GM10248 (cell line): ENCODE data around the gene NDUFB5.

ENCODE experiments used
- CTCF ChIA-PET: fragments of 300-600 bp; sonication (Branson Sonifier 250); formaldehyde crosslinking; extraction: SDS; loops from one replicate; lab custom pipeline; 2021; ENCODE audit warnings: antibody characterized with exemption; lab: Yijun Ruan, JAX
- POLR2A ChIA-PET: fragments of 350-650 bp; sonication (Branson Sonifier 250); formaldehyde crosslinking; extraction: SDS; loops from one replicate; lab custom pipeline; 2020; ENCODE audit warnings: antibody characterized with exemption; lab: Yijun Ruan, JAX
- DNase-seq: peaks from one replicate; pipeline ENCODE4 v3.0.0; 2012; ENCODE audit errors: extremely low spot score
- CTCF ChIP-seq: IDR thresholded peaks from 2 replicates; pipeline ENCODE4 v1.5.1; 2012; ENCODE audit warnings: mild to moderate bottlenecking, low read depth; ENCODE audit errors: extremely low read depth, missing control alignments, control extremely low read depth

NDUFB5 gene

GRCh38 chr3:179651687-179652446 lies 47.3 kb downstream of the NDUFB5 start:
- DNase-seq: no peak
- ChIA-PET POLR2A (no interaction called here), CTCF (interaction anchor here (1.4 to 2.9 kb wide), 2 partner anchors 9 to 10 kb away, joined by 4 to 24 read pairs; no protein-coding TSS in a partner anchor)
- no peak for TF ChIP-seq CTCF

DNA sequence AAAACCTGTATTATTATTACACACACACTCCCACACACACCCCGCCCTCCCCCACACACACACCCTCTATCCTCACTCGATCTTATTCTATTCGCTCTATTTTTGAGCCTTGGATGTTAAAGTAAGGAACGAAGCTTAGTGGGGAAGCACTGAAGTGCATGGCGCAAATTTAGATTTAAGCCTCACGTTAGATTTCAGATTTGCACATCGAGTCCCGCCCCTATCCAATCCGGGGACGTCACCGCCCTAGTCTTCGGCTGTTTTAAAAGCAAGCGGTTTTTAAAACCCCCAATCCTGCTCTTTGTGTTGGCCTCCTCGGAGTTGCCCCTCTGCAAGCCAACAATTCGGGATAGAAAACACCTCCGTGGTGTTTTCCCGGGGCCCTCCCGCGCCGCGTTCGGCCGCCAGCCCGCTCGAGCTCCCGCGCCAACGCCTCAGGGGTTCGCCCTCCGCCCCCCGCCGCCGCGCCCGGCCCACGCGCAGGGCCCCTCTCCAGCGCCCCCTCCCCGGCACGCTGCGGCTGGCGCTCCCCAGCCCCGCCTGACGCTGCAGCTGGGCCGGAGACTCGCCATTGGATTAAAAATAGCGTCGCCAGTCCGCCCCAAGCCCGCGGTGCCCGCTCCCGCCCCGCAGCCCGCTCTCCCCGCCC lies 48.0 kb downstream of the NDUFB5 start, which contains the start of gene USP13:
USP13 (plus strand) TSS at position 594 of the 649 bp plus-strand sequence. CDS start 186 bp downstream, outside the sequence.
- CTCF ChIA-PET: interaction anchor here (1.4 kb wide), 1 partner anchor 9 kb away, joined by 4 read pairs; no protein-coding TSS in a partner anchor
- POLR2A ChIA-PET: no interaction called here
- TF ChIP-seq CTCF: no peak
- DNase-seq: peak; percentile 75

GRCh38 chr3:179653096-179653797 lies 48.7 kb downstream of the NDUFB5 start:
- DNase-seq: peak; percentile 63
- CTCF ChIA-PET: interaction anchor here (1.4 kb wide), 1 partner anchor 10 kb away, joined by 4 read pairs; no protein-coding TSS in a partner anchor
- POLR2A ChIA-PET: interaction anchor here (0.7 kb wide), 1 partner anchor 60 kb away, joined by 4 read pairs; no protein-coding TSS in a partner anchor
- TF ChIP-seq CTCF: peak; percentile 20

DNA sequence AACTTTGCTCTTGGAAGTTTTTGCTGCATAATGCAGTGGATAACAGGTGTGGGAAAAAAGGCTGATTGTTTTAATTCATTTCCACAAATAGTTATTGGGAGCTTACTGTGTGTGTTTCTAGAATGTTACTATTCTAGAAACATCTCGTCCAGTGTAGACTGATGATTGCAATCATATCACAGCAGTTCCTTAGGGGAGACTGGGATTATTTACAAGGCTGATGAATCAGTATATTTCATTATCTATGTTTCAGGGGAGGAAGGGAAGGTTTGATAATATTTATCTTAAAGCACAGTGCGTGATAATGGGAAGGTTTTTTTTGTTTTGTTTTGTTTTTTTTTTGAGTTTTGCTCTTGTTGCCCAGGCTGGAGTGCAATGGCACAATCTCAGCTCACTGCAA lies 50.6 kb downstream of the NDUFB5 start:
- POLR2A ChIA-PET: no interaction called here
- no peak for TF ChIP-seq CTCF
- CTCF ChIA-PET: interaction anchor here (1.4 kb wide), 1 partner anchor 26 kb away, joined by 3 read pairs; no protein-coding TSS in a partner anchor
- DNase-seq: no peak

DNA sequence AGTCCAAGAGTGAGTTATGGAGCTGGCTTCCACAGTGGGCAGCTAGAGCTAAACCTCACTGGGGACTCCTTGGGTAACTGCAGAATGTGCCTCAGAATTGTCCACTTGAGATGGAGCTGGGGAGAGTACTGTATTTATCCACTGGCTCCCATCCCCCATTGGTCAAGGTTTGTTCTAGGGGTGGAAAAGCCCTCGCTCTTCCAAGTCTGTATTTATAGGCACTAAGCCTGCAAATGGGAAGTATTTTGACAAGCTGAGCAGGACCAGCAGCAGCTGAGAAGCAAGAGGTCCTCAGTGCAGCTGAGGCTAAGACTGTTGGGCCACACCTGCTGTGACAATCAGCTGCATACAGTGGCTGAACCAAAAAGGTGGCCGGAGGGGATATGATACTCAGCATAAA lies 54.0 kb downstream of the NDUFB5 start:
- POLR2A ChIA-PET: no interaction called here
- no peak for TF ChIP-seq CTCF
- no peak for DNase-seq
- CTCF ChIA-PET: interaction anchor here (1.0 to 2.7 kb wide), 4 partner anchors 9 to 96 kb away, joined by 3 to 23 read pairs (median 4); partner anchors contain the start of gene ACTL6A

DNA sequence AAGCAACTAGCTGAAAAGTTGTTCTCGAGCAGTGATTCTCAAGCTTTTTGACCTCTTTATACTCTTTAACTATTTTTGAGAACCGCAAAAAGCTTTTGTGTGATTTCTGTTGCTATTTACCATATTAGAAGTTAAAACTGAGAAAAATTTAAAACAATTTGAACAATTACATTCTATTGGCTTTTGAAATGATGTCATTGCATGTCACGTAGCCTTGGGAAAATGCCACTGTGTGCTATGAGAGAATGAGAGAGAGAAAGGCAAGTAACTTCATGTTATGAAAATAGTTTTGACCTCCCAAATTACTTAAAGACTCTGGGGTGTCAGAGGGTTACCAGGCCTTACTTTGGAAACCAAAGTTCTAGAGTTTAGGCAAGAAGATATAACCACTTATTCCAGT lies 56.3 kb downstream of the NDUFB5 start:
- ChIA-PET CTCF (interaction anchor here (1.2 to 3.9 kb wide), 4 partner anchors 10 to 36 kb away, joined by 3 to 24 read pairs (median 5); no protein-coding TSS in a partner anchor), POLR2A (no interaction called here)
- TF ChIP-seq CTCF: no peak
- DNase-seq: no peak
